Ascending aorta (tissue), 2 donors: ENCODE results near the gene CCDC197. TPM values are rescaled to one million over a fixed set of nuclear protein-coding genes. Genes with fewer than 3 reads are reported as not detected.
A peak's percentile ranks its signal among the peaks of the same experiment; 100 is the strongest.

ENCODE experiments used
- DNase-seq, 2 donors: peaks; one replicate each; pipeline ENCODE4 v3.0.0-alpha.2; 2019; ENCODE audit warnings: low spot score in 2 of 2
- H3K27ac ChIP-seq, 2 donors: fragments of 200-600 bp; sonication (generic); one replicate each; pipeline ENCODE4 v1.5.1; 2016 to 2017; ENCODE audit warnings: mild to moderate bottlenecking in 1 of 2
- H3K27me3 ChIP-seq: fragments of 200-600 bp; sonication (generic); one replicate; pipeline ENCODE4 v1.5.1; 2017
- H3K36me3 ChIP-seq, 2 donors: fragments of 200-600 bp; sonication (generic); one replicate each; pipeline ENCODE4 v1.5.1; 2016
- H3K4me1 ChIP-seq, 2 donors: fragments of 200-600 bp; sonication (generic); one replicate each; pipeline ENCODE4 v1.5.1; 2016 to 2017; ENCODE audit warnings: mild to moderate bottlenecking in 1 of 2
- H3K4me3 ChIP-seq, 2 donors: fragments of 200-600 bp; sonication (generic); one replicate each; pipeline ENCODE4 v1.5.1; 2016 to 2017; ENCODE audit warnings: mild to moderate bottlenecking in 1 of 2
- H3K9me3 ChIP-seq, 2 donors: fragments of 200-600 bp; sonication (generic); one replicate each; pipeline ENCODE4 v1.5.1; 2016
- CTCF ChIP-seq, 3 experiments: fragments of 200-600 bp in 2 of 3; fragments of 450-650 bp in 1 of 3; sonication (generic) in 2 of 3; IDR thresholded peaks; one replicate each; pipeline ENCODE4 v1.5.1; 2016 to 2019; ENCODE audit warnings: antibody characterized with exemption in 3 of 3, mild to moderate bottlenecking in 1 of 3, moderate library complexity in 1 of 3
- intact Hi-C: fragments of 100-400 bp; cut with DNase I; formaldehyde crosslinking; loops from one replicate; pipeline ENCODE4 v1.15.1; 2023
- total RNA-seq: library from RNA; depleted of rRNA; stranded (reverse); fragments of >200 nt; gene quantifications from one replicate; pipeline ENCODE4 v1.1.0, GENCODE V29; 2016

Gene CCDC197
- total RNA-seq, 1 donor from 2014 or later, result not detected

DNA sequence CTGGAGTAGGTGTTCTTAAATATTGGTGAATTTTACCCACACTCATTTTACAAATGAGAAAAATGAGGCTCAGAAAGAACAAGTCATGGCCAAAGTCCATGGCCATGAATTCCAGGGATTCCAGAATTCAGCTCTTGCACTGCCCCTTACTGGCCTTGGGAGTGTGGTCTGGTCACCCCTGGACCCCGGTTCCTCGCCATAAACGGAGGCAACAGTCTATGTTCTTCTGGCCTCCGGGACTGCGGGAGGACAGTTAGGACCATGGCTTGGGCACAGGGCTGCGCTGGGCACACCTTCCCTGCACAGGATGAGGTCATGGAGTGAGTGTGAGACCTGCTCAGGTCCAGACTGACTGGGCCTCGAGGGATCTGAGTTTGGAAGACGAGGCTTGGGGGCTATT, 6.9 kb downstream of the CCDC197 start:
- Histone ChIP-seq H3K9me3 (no peaks in the 10 kb centered on the region), H3K4me3 (no peak overlapping the region), H3K36me3 (no peaks in the 10 kb centered on the region), H3K4me1 (no peaks in the 10 kb centered on the region), H3K27ac (no peak overlapping the region), H3K27me3 (no peaks in the 10 kb centered on the region)
- no peak for DNase-seq
- TF ChIP-seq CTCF (IDR thresholded peaks at IDR 0.05), result no peak
- intact Hi-C loops, result loop anchor here (10.0 kb wide), 1 partner anchor 209 kb away; no protein-coding TSS in a partner anchor

- no peaks in the 10 kb centered on the region for H3K4me1 ChIP-seq
- H3K9me3 ChIP-seq, result no peaks in the 10 kb centered on the region
- H3K4me3 ChIP-seq, result no peak overlapping the region
- peak in 2 of 3 experiments; percentile 19 to 28 for TF ChIP-seq CTCF (IDR thresholded peaks at IDR 0.05)
- no peak overlapping the region for H3K27ac ChIP-seq
- no peak for DNase-seq
- intact Hi-C loops, result loop anchor here (10.0 kb wide), 1 partner anchor 211 kb away; no protein-coding TSS in a partner anchor
- no peaks in the 10 kb centered on the region for H3K36me3 ChIP-seq
- no peaks in the 10 kb centered on the region for H3K27me3 ChIP-seq
Measured at GRCh38 chr14:94005324-94006073, 8.4 kb downstream of the CCDC197 start.

DNA sequence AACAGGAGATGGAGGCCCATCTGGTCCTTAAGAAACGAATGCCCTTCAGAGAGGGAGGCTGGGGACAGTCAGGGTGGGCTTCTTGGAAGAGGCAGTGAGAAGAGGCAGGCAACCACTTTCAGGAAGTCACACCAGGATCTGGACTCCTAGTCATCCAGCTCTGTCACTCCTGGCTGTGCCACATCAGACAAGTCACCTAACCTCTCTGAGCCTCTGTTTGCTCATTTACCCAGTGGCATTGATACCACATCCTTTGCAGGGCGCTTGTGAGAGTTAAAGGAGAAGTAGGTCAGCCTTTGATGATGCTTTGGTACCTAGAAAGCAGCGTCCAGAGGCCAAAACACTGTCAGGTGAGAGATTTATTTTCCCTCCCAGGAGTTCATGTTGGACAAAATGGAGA, 11.1 kb downstream of the CCDC197 start:
- intact Hi-C loops, result loop anchor here (10.0 kb wide), 1 partner anchor 213 kb away; no protein-coding TSS in a partner anchor
- H3K4me1 ChIP-seq, result no peaks in the 10 kb centered on the region

GRCh38 chr14:94009767-94010166, 12.7 kb downstream of the CCDC197 start:
- Histone ChIP-seq H3K4me3 (no peak overlapping the region), H3K27ac (no peak overlapping the region), H3K9me3 (no peaks in the 10 kb centered on the region), H3K36me3 (no peaks in the 10 kb centered on the region), H3K4me1 (no peaks in the 10 kb centered on the region), H3K27me3 (no peaks in the 10 kb centered on the region)
- TF ChIP-seq CTCF (IDR thresholded peaks at IDR 0.05), result no peak
- DNase-seq, result no peak
- intact Hi-C loops, result loop anchor here (10.0 kb wide), 1 partner anchor 215 kb away; no protein-coding TSS in a partner anchor

More for the DNA sequence above, 11.1 kb downstream of the CCDC197 start:
- Histone ChIP-seq H3K36me3 (no peaks in the 10 kb centered on the region), H3K4me3 (no peak overlapping the region), H3K9me3 (no peaks in the 10 kb centered on the region), H3K27ac (no peak overlapping the region), H3K27me3 (no peaks in the 10 kb centered on the region)
- no peak for DNase-seq
- TF ChIP-seq CTCF (IDR thresholded peaks at IDR 0.05), result no peak

DNA sequence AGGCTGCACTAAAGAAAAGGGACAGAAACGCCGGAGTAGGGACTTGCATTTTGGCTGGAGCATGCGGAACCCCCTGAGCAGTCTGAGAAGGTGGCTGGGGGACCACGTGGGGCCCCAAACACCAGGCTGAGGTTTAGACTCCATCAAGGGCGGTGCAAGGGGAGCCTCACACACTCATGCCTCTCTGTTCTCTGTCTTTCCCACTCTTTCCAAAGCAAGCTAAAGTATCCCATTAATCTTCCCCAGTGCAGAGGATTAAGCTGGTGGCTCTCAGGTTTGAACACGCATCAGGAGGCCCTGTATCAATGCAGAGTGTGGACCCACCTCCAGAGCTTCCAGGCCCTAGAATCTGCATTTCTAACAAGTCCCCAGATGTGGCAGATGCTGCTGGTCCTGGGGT, 13.5 kb downstream of the CCDC197 start:
- intact Hi-C loops, result no loop called here
- no peaks in the 10 kb centered on the region for H3K36me3 ChIP-seq
- no peaks in the 10 kb centered on the region for H3K9me3 ChIP-seq
- no peaks in the 10 kb centered on the region for H3K27me3 ChIP-seq
- no peak overlapping the region for H3K27ac ChIP-seq
- no peaks in the 10 kb centered on the region for H3K4me1 ChIP-seq
- TF ChIP-seq CTCF (IDR thresholded peaks at IDR 0.05), result no peak
- no peak overlapping the region for H3K4me3 ChIP-seq
- no peak for DNase-seq
